GM12872 (cell line): Measurements from ENCODE around the gene PKM.

Experiments used
- TF ChIP-seq, protein P1 (sequence below): IDR thresholded peaks from 3 replicates; pipeline ENCODE4 v1.5.1; 2011; ENCODE audit warnings: low read depth, mild to moderate bottlenecking, low read length, moderate library complexity; ENCODE audit not compliant: insufficient read depth

Gene PKM

DNA sequence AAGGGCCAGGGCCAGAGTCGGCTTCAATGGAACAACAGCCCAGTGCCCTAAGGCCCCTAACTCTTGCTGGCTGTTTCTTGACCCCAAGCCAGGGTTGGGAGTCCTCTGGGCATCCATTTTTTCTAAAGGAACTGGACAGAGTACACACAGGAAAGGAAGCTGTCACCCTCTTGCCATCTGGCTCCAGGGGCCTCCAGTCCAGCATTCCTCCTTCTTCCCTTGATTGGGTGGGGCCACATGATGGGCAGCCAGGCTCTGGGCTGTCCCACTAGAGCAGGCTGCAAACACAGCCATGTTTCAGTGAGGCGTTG, 31.8 kb downstream of the PKM start:
- TF ChIP-seq, protein P1, sequence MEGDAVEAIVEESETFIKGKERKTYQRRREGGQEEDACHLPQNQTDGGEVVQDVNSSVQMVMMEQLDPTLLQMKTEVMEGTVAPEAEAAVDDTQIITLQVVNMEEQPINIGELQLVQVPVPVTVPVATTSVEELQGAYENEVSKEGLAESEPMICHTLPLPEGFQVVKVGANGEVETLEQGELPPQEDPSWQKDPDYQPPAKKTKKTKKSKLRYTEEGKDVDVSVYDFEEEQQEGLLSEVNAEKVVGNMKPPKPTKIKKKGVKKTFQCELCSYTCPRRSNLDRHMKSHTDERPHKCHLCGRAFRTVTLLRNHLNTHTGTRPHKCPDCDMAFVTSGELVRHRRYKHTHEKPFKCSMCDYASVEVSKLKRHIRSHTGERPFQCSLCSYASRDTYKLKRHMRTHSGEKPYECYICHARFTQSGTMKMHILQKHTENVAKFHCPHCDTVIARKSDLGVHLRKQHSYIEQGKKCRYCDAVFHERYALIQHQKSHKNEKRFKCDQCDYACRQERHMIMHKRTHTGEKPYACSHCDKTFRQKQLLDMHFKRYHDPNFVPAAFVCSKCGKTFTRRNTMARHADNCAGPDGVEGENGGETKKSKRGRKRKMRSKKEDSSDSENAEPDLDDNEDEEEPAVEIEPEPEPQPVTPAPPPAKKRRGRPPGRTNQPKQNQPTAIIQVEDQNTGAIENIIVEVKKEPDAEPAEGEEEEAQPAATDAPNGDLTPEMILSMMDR = no peak

- TF ChIP-seq, protein P1 = no peak
Measured at GRCh38 chr15:72198356-72199204, 32.4 kb downstream of the PKM start.

- TF ChIP-seq, protein P1 = no peak
Measured at GRCh38 chr15:72197460-72198355, 33.3 kb downstream of the PKM start, which contains the start of gene GRAMD2A. Gene GRAMD2A (minus strand): TSS chr15:72197787.

DNA sequence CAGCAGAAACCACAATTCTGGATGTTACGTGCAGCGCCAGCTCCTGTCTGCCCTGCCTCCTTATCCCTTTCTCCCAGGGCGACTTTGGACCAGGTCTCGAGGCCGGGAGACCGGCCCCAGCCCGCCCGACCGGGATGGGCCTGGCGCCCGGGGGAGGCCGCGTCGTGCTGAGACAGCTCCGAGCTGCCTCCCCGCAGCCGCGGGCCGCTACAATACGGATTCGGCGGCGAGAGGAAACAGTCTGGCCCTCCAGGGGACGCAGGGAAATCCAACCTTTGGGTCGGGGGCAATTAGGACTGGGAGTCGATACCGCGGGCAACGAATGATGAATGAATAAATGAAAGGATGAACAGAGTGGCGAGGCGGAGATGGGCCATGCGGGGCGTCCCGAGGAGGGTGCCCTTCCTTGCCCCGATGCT, 33.9 kb downstream of the PKM start:
- TF ChIP-seq, protein P1 = no peak

DNA sequence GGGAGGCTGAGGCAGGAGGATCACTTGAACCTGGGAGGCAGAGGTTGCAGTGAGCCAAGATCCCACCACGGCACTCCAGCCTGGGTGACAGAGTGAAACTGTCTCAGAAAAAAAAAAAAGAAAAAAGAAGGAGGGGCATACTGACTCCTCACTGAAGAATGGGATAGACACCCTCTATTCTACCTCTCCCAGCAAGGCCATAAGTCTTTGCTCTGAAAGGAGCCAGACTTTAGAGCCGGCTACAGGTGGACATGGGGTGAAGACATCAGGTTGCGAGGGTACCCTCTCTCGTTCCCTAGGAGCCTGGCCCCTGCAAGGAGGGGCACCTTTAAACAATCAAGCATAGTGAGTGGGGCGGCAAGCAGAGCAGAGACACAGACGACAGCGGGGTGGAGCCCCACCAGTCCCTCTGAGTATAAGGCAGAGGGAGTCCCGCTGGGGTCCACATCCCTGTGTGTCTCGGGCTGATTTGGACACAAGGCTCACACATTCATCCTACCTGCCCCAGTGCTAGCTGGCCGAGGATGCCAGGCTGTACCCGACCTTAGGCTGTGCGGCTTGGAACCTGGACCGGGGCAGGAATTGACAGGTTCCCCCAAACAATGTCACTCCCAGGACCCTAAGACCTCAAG, 34.5 kb downstream of the PKM start:
- TF ChIP-seq, protein P1 = no peak

- TF ChIP-seq, protein P1 = no peak
Measured at GRCh38 chr15:72195101-72195511, 35.9 kb downstream of the PKM start.
